Right lobe of liver (tissue), 4 donors: ENCODE results near the gene SLC7A14.

ENCODE experiments used
- CTCF ChIP-seq, 4 donors: fragments of 200-600 bp in 3 of 4; fragments of 450-650 bp in 1 of 4; IDR thresholded peaks; one replicate each; pipeline versions ENCODE4 v1.5.1 to v1.8.0; 2016 to 2022; ENCODE audit warnings: antibody characterized with exemption in 4 of 4, mild to moderate bottlenecking in 2 of 4
- POLR2A ChIP-seq: fragments of 450-650 bp; IDR thresholded peaks from one replicate; pipeline ENCODE4 v1.6.1; 2017; ENCODE audit warnings: antibody characterized with exemption, mild to moderate bottlenecking
- donor health status: DM: no; HTN: no; CAD: no.
- donor health status: DM: no; HTN: no; CAD: no.
- donor health status: DM: no; HTN: yes; CAD: no.

- TF ChIP-seq CTCF (IDR thresholded peaks at IDR 0.05): no peak
- TF ChIP-seq POLR2A: no peak
Measured at GRCh38 chr3:170551252-170551651, 34.6 kb downstream of the SLC7A14 start.
